T-cell (primary cell): ENCODE measurements around the gene TESK1. TPM values are rescaled to one million over a fixed set of nuclear protein-coding genes. Genes with fewer than 3 reads are reported as not detected.
"Not testable (repeated sequence)": the region's sequence is repeated elsewhere in the genome, so short reads cannot be mapped to it uniquely, and the experiment has no call there.

Experiments used
- ATAC-seq, 4 experiments: fragments of 200-7000 bp in 3 of 4; fragments of 150-1000 bp in 1 of 4; cut with Tn5 transposase; replicated peaks in 1 of 4; 1 replicate in 3 of 4; 2 replicates in 1 of 4; pipeline ENCODE4 v1.10.0; 2021; ENCODE audit warnings: moderate library complexity in 3 of 4, mild to moderate bottlenecking in 2 of 4, moderate number of reproducible peaks in 1 of 4
- CTCF ChIA-PET, 2 donors: fragments of 300-600 bp; sonication (Branson Sonifier 250); formaldehyde crosslinking; loops; one replicate each; lab custom pipeline; 2022; ENCODE audit warnings: antibody characterized with exemption in 2 of 2; lab: Charles Lee
- POLR2A ChIA-PET, 2 donors: fragments of 300-600 bp; sonication (Branson Sonifier 250); formaldehyde crosslinking; loops; one replicate each; lab custom pipeline; 2022; ENCODE audit warnings: antibody characterized with exemption in 2 of 2; lab: Charles Lee
- DNase-seq, 35 experiments: peaks; one replicate each; pipeline versions ENCODE4 v3.0.0 to v3.0.0-alpha.2; 2013 to 2023
- H3K27ac ChIP-seq: one replicate; pipeline ENCODE4 v1.5.1; 2013; ENCODE audit warnings: low read length
- H3K27me3 ChIP-seq, 2 experiments: replicated peaks in 1 of 2; 1 replicate in 1 of 2; 2 replicates in 1 of 2; pipeline versions ENCODE4 v1.6.1 to v1.7.0; 2013; ENCODE audit warnings: low read length in 1 of 2, mixed read lengths in 1 of 2; ENCODE audit not compliant: control insufficient read depth in 2 of 2, insufficient read depth in 2 of 2; ENCODE audit errors: extremely low read depth in 1 of 2
- H3K36me3 ChIP-seq, 2 donors: 1 replicate in 1 of 2; 2 replicates in 1 of 2; pipeline versions ENCODE4 v1.6.1 to v1.7.0; 2013; ENCODE audit warnings: low read length in 1 of 2; ENCODE audit not compliant: control insufficient read depth in 2 of 2, insufficient read depth in 1 of 2; ENCODE audit errors: extremely low read depth in 1 of 2
- H3K4me1 ChIP-seq, 2 experiments: 1 replicate in 1 of 2; 2 replicates in 1 of 2; pipeline versions ENCODE4 v1.6.1 to v1.7.0; 2013; ENCODE audit warnings: low read length in 2 of 2, mixed read lengths in 1 of 2; ENCODE audit not compliant: insufficient read depth in 2 of 2, control insufficient read depth in 1 of 2; ENCODE audit errors: extremely low read depth in 1 of 2
- H3K4me3 ChIP-seq, 2 donors: 1 replicate in 1 of 2; 2 replicates in 1 of 2; pipeline versions ENCODE4 v1.5.1 to v1.7.0; 2013; ENCODE audit warnings: mild to moderate bottlenecking in 2 of 2, low read length in 1 of 2, moderate library complexity in 1 of 2; ENCODE audit not compliant: control insufficient read depth in 1 of 2; ENCODE audit errors: extremely low read depth in 1 of 2
- H3K9me3 ChIP-seq: 2 replicates; pipeline ENCODE4 v1.7.0; 2013
- H3K27ac Mint-ChIP-seq, 2 donors: one replicate each; pipeline ENCODE4 v1.8.0; 2020 to 2021; ENCODE audit warnings: mild to moderate bottlenecking in 2 of 2, mixed read lengths in 2 of 2
- H3K27me3 Mint-ChIP-seq, 2 donors: one replicate each; pipeline ENCODE4 v1.8.0; 2021 to 2022; ENCODE audit warnings: mixed read lengths in 2 of 2
- H3K36me3 Mint-ChIP-seq: one replicate; pipeline ENCODE4 v1.8.0; 2021; ENCODE audit warnings: mixed read lengths
- H3K4me1 Mint-ChIP-seq, 3 donors: one replicate each; pipeline ENCODE4 v1.8.0; 2020 to 2022; ENCODE audit warnings: mixed read lengths in 3 of 3, mild to moderate bottlenecking in 1 of 3
- H3K4me3 Mint-ChIP-seq, 3 donors: one replicate each; pipeline ENCODE4 v1.8.0; 2020 to 2022; ENCODE audit warnings: mild to moderate bottlenecking in 3 of 3, mixed read lengths in 3 of 3, moderate library complexity in 3 of 3
- H3K9me3 Mint-ChIP-seq, 3 donors: one replicate each; pipeline ENCODE4 v1.8.0; 2020 to 2022; ENCODE audit warnings: mixed read lengths in 3 of 3
- WGBS: methylation state at CpG from one replicate; pipeline ENCODE4 v1.1.5; 2013; ENCODE audit warnings: missing lambda C conversion rate; ENCODE audit not compliant: insufficient coverage; 5-methylcytosine and 5-hydroxymethylcytosine counted together
- total RNA-seq, 35 experiments: library from RNA in 6 of 35; stranded (reverse) in 6 of 35; fragments of 120-200 nt in 1 of 35; gene quantifications; one replicate each; pipeline versions ENCODE4 v1.2.1 to v1.2.4 and lab custom pipeline; 2013 to 2026

The TESK1 gene
- total RNA-seq, 5 donors from 2014 or later (not counting 1 experiment from before 2014, with no cell fraction given), result 24.2 to 56.1 (median 47.6) TPM

- H3K4me3 ChIP-seq, POLR2A ChIA-PET, H3K9me3 Mint-ChIP-seq, H3K27me3 ChIP-seq, H3K27me3 Mint-ChIP-seq, H3K27ac ChIP-seq, CTCF ChIA-PET, ATAC-seq, H3K36me3 ChIP-seq, H3K36me3 Mint-ChIP-seq, DNase-seq, H3K4me3 Mint-ChIP-seq, H3K9me3 ChIP-seq: not testable (repeated sequence)
- Mint-ChIP-seq H3K4me1 (peaks cover 63 to 73% (median 67%) of the 10 kb centered on the region in 3 donors), H3K27ac (peak overlapping the region in 1 of 2 donors; percentile 55)
- WGBS, result no CpG with 5 or more reads among the region's 3 CpGs
- H3K4me1 ChIP-seq, result peaks cover 19 to 52% of the 10 kb centered on the region in 2 experiments
These were observed 36.4 kb downstream of the TESK1 start for GRCh38 chr9:35641478-35641877.

GRCh38 chr9:35643046-35643445 lies 38.0 kb downstream of the TESK1 start:
- 96% methylated on average over 12 of the region's 12 CpGs for WGBS
- Mint-ChIP-seq H3K4me1 (peaks cover 59 to 72% (median 64%) of the 10 kb centered on the region in 3 donors), H3K4me3 (no peak overlapping the region), H3K27ac (peak overlapping the region in 1 of 2 donors; percentile 64), H3K27me3 (no peaks in the 10 kb centered on the region), H3K36me3 (peaks cover 9% of the 10 kb centered on the region), H3K9me3 (no peaks in the 10 kb centered on the region)
- no peaks in the 10 kb centered on the region for H3K9me3 ChIP-seq
- no peak overlapping the region for H3K4me3 ChIP-seq
- ATAC-seq, result no peak
- H3K36me3 ChIP-seq, result no peaks in the 10 kb centered on the region
- DNase-seq, result no peak
- peaks cover 22 to 54% of the 10 kb centered on the region in 2 experiments for H3K4me1 ChIP-seq
- CTCF ChIA-PET, result no interaction called here
- H3K27ac ChIP-seq, result no peak overlapping the region
- H3K27me3 ChIP-seq, result no peaks in the 10 kb centered on the region
- POLR2A ChIA-PET, result no interaction called here

- H3K27me3 Mint-ChIP-seq, H3K9me3 ChIP-seq, ATAC-seq, H3K27me3 ChIP-seq, H3K36me3 Mint-ChIP-seq, H3K9me3 Mint-ChIP-seq, DNase-seq, H3K36me3 ChIP-seq: not testable (repeated sequence)
- ChIA-PET POLR2A (interaction anchor here (0.6 to 0.7 kb wide), 3 partner anchors 67 to 552 kb away, joined by 3 to 4 read pairs (median 3); no protein-coding TSS in a partner anchor), CTCF (interaction anchor here in 1 of 2 donors (0.6 to 6.3 kb wide), 8 partner anchors 13 to 103 kb away, joined by 3 to 122 read pairs (median 10); partner anchors contain the start of genes CCDC107, CREB3, RMRP and TLN1)
- Histone ChIP-seq H3K4me3 (peak overlapping the region; percentile 81 to 84), H3K27ac (peak overlapping the region; percentile 92), H3K4me1 (peaks cover 23 to 68% of the 10 kb centered on the region in 2 experiments)
- Mint-ChIP-seq H3K4me3 (peak overlapping the region; percentile 85 to 97 (median 95)), H3K4me1 (peaks cover 53 to 74% (median 57%) of the 10 kb centered on the region in 3 donors), H3K27ac (peak overlapping the region; percentile 99)
- WGBS, result 33% methylated on average over 3 of the region's 10 CpGs
These were observed 40.7 kb downstream of the TESK1 start for GRCh38 chr9:35645736-35646135.

GRCh38 chr9:35646153-35646532 lies 41.1 kb downstream of the TESK1 start:
- Histone ChIP-seq H3K27me3 (no peaks in the 10 kb centered on the region), H3K4me3 (peak overlapping the region; percentile 81 to 84), H3K9me3 (no peaks in the 10 kb centered on the region), H3K36me3 (no peaks in the 10 kb centered on the region), H3K27ac (peak overlapping the region; percentile 92), H3K4me1 (peaks cover 26 to 72% of the 10 kb centered on the region in 2 experiments)
- Mint-ChIP-seq H3K4me3 (peak overlapping the region; percentile 85 to 97 (median 95)), H3K9me3 (no peaks in the 10 kb centered on the region), H3K36me3 (peaks cover under 1% of the 10 kb centered on the region), H3K27me3 (no peaks in the 10 kb centered on the region), H3K27ac (peak overlapping the region; percentile 99), H3K4me1 (peaks cover 53 to 74% (median 57%) of the 10 kb centered on the region in 3 donors)
- ATAC-seq (peak in 1 of 4 experiments; percentile 4), DNase-seq (no peak)
- CTCF ChIA-PET, result interaction anchor here in 1 of 2 donors (0.6 to 6.3 kb wide), 8 partner anchors 13 to 102 kb away, joined by 3 to 122 read pairs (median 10); partner anchors contain the start of genes CCDC107, CREB3, RMRP and TLN1
- WGBS, result 2% methylated on average over 7 of the region's 11 CpGs
- POLR2A ChIA-PET, result interaction anchor here in 1 of 2 donors (0.6 to 0.9 kb wide), 2 partner anchors 12 to 552 kb away, joined by 3 to 5 read pairs; partner anchors contain the start of genes CCDC107 and RMRP

GRCh38 chr9:35646533-35647265 lies 41.6 kb downstream of the TESK1 start:
- under 1% methylated on average over 44 of the region's 58 CpGs for WGBS
- no peaks in the 10 kb centered on the region for H3K9me3 ChIP-seq
- CTCF ChIA-PET, result interaction anchor here (0.6 to 6.3 kb wide), 20 partner anchors 8 to 214 kb away, joined by 3 to 122 read pairs (median 4); partner anchors contain the start of genes CCDC107 (in 2 of the 2), RMRP (in 2 of the 2), CREB3 (in 1 of the 2) and TLN1 (in 1 of the 2)
- peak overlapping the region; percentile 99 for H3K27ac Mint-ChIP-seq
- peak overlapping the region; percentile 81 to 84 for H3K4me3 ChIP-seq
- H3K9me3 Mint-ChIP-seq, result no peaks in the 10 kb centered on the region
- no peaks in the 10 kb centered on the region for H3K36me3 Mint-ChIP-seq
- peak overlapping the region; percentile 92 for H3K27ac ChIP-seq
- no peaks in the 10 kb centered on the region for H3K36me3 ChIP-seq
- DNase-seq (peak; percentile 74 to 95 (median 87)), ATAC-seq (peak; percentile 83 to 87 (median 85))
- no peaks in the 10 kb centered on the region for H3K27me3 ChIP-seq
- H3K4me3 Mint-ChIP-seq, result peak overlapping the region; percentile 85 to 97 (median 95)
- H3K27me3 Mint-ChIP-seq, result no peaks in the 10 kb centered on the region
- peaks cover 54 to 74% (median 59%) of the 10 kb centered on the region in 3 donors for H3K4me1 Mint-ChIP-seq
- H3K4me1 ChIP-seq, result peaks cover 31 to 78% of the 10 kb centered on the region in 2 experiments
- POLR2A ChIA-PET, result interaction anchor here (0.6 to 0.9 kb wide), 7 partner anchors 8 to 747 kb away, joined by 4 to 11 read pairs (median 5); partner anchors contain the start of genes ARHGEF39 (in 1 of the 2), CCDC107 (in 1 of the 2) and RMRP (in 1 of the 2)
